SKM-1 (cell line): Measurements from ENCODE around the gene ARHGEF26.
A peak's percentile ranks its signal among the peaks of the same experiment; 100 is the strongest.

Experiments used
- DNase-seq: peaks from one replicate; lab custom pipeline; 2025; ENCODE audit not compliant: unreplicated experiment; lab: John Stamatoyannopoulos, UW

Gene ARHGEF26

DNA sequence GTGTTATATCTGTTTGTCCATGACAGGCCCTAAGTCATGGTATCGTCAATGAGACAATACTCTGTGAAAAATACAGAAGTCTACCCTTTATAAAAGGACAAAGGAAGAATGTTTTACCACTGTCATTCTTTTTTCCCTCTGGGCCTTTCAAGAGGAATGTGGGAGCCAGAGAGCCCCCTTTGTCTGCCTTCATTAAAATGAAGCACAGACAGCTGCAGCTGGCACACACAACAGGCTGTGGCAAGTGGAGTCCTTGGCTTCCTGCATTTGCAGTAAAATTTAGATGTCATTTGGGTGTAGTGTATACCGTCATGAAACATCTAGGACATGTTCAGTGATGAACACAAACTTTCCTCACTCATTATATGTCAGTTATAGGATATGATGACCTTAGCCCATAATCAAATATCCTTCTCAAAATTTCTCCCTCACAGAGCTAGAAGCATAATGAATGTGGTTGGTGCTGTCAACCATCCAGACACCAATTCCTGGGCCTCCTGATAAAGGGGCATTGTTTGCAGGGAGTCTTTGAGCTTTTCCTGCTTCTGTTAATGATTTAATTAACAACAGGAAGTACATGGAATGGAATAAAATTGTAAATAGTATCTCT is 126.7 kb downstream of the ARHGEF26 start:
- DNase-seq = no peak

DNA sequence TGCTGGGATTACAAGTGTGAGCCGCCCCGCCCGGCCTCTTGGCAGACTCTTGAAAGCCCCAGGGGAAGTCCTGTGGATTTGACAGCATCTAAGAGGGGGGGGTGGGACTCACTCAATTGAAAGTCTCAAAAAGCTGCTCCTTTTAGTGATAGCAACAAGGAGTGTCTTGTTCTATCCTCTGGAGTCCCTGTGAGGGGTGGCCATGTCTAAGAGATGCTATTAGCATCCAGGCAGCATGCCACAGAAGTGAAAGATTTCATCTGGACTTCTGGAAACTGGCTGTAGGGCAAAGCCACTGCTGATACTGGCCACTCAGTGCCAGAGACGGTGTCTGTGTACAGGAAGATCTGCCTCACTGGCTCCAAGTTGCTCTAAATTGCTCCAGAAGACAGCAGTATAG is 129.1 kb downstream of the ARHGEF26 start:
- DNase-seq = no peak

DNA sequence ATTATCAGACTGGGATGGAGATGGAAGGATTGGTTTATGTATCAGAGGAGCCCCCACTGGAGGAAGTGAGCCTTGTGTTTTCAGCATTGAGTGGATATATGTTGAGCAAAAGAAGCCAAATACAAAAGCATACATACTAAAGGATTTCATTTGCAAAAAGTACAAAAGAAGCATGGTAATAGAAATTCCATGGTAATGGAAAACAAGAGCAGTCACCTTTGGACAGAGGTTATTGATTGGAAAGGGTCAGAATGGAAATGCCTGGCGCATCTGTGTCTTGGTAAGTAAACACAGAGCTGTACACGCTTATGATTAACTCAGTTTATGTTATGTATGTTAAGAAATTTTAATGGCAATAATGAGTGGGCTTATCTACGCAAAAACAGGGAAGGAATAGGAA is 130.4 kb downstream of the ARHGEF26 start:
- no peak for DNase-seq

DNA sequence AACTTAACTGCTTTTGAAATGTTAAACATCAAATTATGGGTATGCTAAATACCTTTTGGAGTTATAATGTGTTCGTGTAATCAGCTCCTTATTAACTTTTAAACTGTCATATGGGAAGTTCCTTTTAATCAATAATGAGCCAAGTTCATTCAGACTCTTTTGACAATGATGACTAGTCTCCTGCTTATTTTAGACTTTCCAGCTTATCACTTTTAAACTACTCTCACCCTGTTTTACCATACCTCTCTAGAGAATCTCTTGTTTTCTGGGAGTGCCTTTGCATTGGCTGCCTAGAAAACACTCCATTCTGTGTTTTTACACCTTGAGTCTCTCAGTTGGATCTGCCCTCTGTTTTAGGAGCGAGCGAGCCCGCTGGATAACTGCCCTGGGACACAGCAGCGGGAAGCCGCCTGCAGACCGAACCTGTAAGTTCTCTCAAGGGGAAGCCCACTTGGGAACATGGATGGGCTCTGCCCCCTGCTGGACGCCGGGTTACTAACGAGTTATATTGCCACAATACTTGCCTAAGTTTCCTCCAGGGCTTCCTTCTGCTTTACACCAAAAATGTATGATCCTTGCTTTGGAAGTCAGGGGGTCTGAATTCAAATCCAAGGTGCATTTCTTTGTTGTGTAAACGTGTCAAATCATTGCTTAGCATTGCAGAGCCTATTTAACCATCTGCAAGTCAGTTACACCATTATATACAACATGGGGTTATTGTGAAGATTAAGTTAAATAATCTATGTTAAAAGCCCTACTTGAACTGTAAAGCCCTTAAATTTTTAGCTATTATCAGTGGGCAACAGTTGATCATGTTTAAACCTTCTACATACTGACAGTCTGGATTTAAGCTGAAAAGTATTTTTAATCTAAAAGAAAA is 131.8 kb downstream of the ARHGEF26 start:
- peak; percentile 63 for DNase-seq

DNA sequence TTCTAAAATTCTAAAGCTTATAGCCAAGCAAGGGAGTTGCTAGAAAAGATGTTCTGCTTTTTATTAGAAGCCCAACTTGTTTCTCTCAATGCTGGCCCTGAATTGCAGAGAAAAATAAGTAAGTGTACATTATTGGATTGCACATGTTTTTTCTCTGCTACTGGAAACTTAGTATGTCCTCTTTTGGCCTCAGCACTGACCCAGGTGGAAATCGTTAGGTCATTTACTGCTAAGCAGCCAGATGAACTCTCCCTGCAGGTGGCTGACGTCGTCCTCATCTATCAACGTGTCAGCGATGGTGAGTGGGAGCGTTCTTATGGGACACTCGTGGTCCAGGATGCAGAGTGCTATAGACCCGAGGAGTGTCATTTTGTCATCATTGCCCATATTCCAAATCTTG is 133.3 kb downstream of the ARHGEF26 start:
- no peak for DNase-seq

DNA sequence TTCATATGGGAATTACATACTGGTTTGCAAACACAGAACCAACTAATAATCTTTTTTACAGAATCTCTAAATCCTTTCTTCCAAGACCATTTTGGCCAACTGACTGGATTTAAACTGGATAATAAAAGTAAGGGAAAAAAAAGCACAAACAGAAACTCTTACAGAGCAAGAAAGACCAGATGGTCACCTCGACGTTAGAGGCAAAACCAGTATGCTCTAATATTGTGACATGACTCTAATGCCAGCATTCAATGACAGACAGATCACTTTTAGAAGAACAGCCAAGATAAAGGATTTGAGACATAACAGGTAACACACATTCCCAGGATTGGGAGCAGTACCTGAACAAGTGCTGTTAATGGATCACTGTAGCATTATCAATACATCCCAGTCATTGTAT is 152.2 kb downstream of the ARHGEF26 start:
- DNase-seq = no peak

DNA sequence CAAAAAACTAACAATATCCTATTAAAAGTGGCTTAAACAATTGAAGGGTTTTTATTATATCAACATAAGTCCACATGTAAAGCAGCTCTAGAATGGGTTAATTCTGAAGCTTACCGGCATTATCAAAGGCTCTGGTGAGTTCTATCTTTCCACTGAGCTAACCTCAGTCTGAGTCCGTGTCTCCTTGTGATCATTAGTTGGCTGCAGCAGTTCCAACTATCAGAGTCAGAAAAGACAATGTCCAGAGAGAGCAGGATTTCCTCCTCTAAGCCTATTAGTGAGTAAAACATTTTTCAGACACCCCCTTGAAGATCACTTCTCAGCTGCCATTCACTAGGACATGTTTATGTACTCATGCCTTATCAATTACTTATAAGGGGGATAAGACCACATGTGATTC is 153.2 kb downstream of the ARHGEF26 start:
- no peak for DNase-seq

DNA sequence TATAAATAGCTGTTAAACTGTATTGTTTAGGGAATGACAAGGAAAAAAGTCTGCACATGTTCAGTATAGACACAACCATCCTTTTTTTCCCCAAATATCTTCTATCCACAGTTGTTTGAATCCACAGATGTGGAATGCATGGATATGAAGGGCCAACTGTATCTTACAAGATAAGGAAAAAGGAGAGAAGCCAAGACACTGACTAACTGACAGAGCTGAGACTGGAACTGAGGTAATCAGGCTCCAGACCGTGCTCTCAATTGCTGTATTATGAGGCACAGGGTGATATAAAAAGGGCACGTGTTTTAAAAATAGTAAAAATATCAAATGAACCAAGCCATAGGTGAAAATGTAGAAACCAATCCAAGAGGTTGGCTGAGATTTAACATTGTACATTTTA is 154.1 kb downstream of the ARHGEF26 start:
- DNase-seq = no peak

DNA sequence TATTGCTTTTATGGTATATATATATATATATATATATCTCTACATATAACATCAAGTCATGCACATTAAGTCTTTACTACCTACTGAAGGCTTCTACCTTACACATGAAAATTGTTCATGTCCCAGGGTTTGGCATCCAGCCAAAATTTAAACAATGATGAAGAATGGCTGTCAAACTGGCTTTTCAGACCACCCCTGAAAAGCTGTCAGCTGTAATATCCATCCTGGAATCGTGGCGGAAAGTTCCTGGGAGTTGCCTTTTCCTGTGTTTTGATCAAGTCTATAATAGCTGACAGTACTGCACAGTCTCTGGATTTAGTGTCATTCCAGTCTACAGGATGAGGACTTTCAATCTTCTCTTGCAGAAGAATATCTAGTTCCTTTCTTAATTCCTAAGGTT is 154.8 kb downstream of the ARHGEF26 start:
- DNase-seq = no peak

DNA sequence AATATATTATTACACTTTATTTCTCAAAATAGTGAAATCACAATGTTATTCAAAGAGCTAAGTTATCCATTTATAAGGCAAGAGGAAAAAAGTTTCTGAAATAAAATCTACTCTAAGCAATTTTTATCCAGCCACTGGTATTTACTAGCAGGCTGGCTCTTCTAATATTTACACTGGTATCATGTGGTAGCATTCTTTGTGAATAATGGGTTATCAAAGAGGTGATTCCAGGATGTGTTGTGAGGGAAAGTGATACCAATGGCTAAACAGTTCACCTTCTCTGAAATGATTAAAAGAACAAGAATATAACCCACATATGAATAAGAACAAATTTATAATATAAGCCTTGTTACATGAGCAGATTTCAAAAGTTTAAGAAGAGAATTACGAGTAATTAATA is 159.0 kb downstream of the ARHGEF26 start:
- DNase-seq = no peak

DNA sequence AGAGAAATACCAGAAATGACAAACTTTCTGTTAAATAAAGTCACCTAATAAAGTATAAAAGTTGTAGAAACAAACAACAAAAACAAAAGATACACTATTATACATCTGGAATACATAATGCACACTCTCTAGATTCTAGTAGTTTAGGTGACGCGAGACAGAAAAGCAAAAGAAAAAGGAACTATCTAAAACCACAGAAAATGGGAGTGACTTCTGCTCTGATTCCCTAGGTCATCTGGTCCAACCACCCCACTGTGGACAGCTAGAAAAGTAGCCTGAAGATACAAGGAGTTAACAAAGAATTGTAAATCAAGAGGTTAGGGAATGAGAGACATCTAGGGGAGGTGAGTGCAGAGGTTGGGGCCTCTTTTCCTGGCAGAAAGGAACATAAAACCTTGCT is 164.0 kb downstream of the ARHGEF26 start:
- peak; percentile 33 for DNase-seq

DNA sequence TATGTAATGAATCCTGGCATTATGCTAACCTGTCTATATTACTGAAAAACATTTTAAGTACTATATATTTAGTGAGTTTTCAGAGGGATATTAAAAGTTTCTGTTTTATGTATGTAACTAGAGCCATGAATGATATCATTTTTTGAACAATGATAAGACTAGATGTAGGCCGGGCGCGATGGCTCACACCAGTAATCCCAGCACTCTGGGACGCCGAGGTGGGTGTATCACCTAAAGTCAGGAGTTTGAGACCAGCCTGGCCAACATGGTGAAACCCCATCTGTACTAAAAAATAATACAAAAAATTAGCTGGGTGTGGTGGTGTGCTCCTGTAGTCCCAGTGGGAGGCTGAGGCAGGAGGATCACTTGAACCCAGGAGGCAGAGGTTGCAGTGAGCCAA is 169.0 kb downstream of the ARHGEF26 start:
- no peak for DNase-seq

DNA sequence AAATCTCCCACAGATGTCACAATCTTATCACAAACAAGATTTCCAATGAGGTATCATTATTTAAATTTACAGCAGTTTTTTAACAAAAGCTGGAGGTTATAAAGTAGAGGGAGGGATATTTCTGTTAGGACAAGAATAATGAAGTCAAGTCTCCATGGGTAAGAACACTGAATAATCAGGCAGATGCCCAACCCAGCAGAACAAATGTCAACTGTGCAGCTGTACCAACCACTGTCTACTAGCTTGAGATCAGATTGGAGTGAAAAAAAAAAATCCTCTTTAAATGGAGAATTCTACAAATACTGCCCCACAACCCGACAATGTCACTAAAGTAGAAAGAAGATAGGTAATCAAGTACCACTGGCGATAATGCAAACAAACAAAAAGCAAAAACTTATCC is 172.8 kb downstream of the ARHGEF26 start:
- no peak for DNase-seq

DNA sequence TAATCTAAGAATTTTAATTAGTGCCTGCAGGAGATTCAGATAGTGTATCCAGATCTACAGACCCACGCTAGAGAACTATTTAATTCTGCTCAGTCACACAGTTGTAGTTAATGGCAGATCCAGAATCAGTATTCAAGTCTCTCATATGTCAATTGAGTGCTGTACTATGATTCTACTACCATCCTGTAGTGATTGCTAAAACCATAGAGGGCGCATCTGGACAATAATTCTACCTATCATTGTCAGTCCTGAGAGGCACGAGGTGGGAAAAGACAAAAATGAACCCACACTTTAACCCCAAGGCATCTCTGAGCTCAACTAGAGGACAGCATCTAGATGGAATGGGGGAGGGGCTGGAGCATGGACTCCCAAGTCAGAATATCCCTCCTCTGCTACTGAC is 180.4 kb downstream of the ARHGEF26 start:
- DNase-seq = no peak

DNA sequence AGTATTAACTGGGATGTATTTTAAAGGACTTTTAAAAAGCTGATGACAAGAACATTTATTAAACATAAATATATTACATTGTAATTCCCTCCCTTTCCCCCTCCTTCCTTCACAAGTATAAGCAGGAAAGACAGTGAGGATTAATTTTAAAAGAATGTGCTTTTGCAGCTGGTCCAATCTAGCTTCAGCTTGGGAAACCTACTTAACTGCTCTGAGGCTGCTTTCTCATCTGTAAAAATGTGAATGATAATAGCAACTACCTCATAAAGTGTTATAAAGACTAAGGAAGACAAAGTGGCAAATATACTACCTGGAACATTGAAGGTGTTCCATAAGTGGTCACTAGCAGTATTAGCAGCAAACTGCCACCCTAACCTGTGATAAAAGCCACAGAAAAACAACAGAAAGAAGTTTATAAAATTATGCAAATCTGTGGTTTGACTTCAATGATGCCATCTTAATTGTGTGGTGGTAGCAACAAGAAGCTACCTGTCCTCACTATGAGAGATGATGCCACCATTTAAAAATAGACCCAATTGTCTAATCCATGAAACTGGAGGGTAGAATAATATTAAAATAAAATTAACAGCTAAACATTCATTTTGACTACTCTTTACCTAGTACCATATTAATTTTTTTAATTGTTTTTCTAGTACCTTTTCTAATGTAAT is 183.1 kb downstream of the ARHGEF26 start:
- DNase-seq = no peak

DNA sequence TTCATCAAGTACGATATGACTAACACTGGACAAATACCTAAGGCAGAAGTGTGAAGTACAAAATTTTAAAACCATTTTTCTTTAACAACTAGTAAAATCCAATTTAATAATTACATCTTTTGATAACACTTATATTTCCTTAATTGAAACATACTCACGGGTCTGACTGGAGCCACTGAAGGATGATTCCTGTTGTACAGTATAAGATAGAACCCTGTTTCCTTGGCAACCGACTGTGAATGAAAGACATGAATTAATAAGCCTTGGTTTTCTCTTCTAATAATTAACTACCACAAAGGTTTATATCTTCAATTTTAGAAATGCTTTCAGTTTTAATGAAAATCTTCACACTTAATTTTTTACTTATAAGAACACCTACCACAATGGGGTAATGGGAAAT is 183.7 kb downstream of the ARHGEF26 start:
- no peak for DNase-seq

DNA sequence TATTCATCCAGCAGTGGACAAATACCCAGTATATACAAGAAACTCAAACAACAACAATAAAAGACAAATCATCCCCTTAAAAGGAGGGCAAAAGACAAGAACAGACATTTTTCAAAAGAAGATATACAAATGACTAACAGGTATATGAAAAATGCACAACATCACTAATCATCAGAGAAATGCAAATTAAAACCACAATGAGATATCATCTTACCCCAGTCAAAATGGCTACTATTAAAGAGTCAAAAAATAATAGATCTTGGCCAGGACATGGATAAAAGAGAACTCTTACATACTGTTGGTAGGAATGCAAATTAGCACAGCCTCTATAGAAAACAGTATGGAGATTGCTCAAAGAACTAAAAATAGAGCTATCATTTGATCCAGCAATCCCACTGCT is 186.2 kb downstream of the ARHGEF26 start:
- DNase-seq = no peak
